Tibial nerve (tissue), 4 donors: ENCODE results near the gene FUT6. TPM values are rescaled to one million over a fixed set of nuclear protein-coding genes. Genes with fewer than 3 reads are reported as not detected.
A peak's percentile ranks its signal among the peaks of the same experiment; 100 is the strongest.
"Not testable (repeated sequence)": the region's sequence is repeated elsewhere in the genome, so short reads cannot be mapped to it uniquely, and the experiment has no call there.

Experiments used
- DNase-seq, 2 donors: peaks; one replicate each; pipeline ENCODE4 v3.0.0-alpha.2; 2019; ENCODE audit warnings: low spot score in 2 of 2
- H3K27ac ChIP-seq, 4 donors: fragments of 200-600 bp; sonication (generic) in 3 of 4; one replicate each; pipeline ENCODE4 v1.5.1; 2017 to 2019; ENCODE audit warnings: mild to moderate bottlenecking in 1 of 4
- H3K27me3 ChIP-seq, 2 donors: fragments of 200-600 bp; sonication (generic) in 1 of 2; one replicate each; pipeline versions ENCODE4 v1.5.1 to v1.6.0; 2017 to 2019
- H3K36me3 ChIP-seq, 3 donors: fragments of 200-600 bp; sonication (generic); one replicate each; pipeline ENCODE4 v1.5.1; 2018 to 2019
- H3K4me1 ChIP-seq, 4 donors: fragments of 200-600 bp; sonication (generic) in 3 of 4; one replicate each; pipeline ENCODE4 v1.5.1; 2017 to 2019
- H3K4me3 ChIP-seq, 4 donors: fragments of 200-600 bp; sonication (generic) in 3 of 4; one replicate each; pipeline ENCODE4 v1.5.1; 2017 to 2019; ENCODE audit warnings: mild to moderate bottlenecking in 1 of 4, moderate library complexity in 1 of 4
- H3K9me3 ChIP-seq, 4 donors: fragments of 200-600 bp; sonication (generic) in 3 of 4; one replicate each; pipeline ENCODE4 v1.5.1; 2017 to 2019
- EP300 ChIP-seq, 2 donors: sonication (generic); formaldehyde crosslinking; IDR thresholded peaks; one replicate each; pipeline ENCODE4 v1.6.1; 2017; ENCODE audit warnings: antibody characterized with exemption in 2 of 2, mild to moderate bottlenecking in 1 of 2
- POLR2A ChIP-seq, 2 donors: fragments of 450-650 bp; IDR thresholded peaks; one replicate each; pipeline ENCODE4 v1.6.1; 2017; ENCODE audit warnings: antibody characterized with exemption in 2 of 2, mild to moderate bottlenecking in 2 of 2, moderate library complexity in 2 of 2
- WGBS, 2 donors: methylation state at CpG; one replicate each; pipeline ENCODE4 v1.1.5; 2018; 5-methylcytosine and 5-hydroxymethylcytosine counted together
- total RNA-seq, 4 donors: library from RNA; depleted of rRNA; stranded (reverse); fragments of >200 nt; gene quantifications; one replicate each; pipeline ENCODE4 v1.1.0, GENCODE V29; 2016
- TF ChIP-seq, protein P1 (sequence below), 5 experiments: fragments of 200-600 bp in 3 of 5; fragments of 450-650 bp in 2 of 5; sonication (generic) in 3 of 5; IDR thresholded peaks; one replicate each; pipeline ENCODE4 v1.5.1; 2016 to 2019; ENCODE audit warnings: antibody characterized with exemption in 5 of 5, mild to moderate bottlenecking in 3 of 5, moderate library complexity in 2 of 5

The FUT6 gene
- total RNA-seq, 4 donors from 2014 or later: not detected

DNA sequence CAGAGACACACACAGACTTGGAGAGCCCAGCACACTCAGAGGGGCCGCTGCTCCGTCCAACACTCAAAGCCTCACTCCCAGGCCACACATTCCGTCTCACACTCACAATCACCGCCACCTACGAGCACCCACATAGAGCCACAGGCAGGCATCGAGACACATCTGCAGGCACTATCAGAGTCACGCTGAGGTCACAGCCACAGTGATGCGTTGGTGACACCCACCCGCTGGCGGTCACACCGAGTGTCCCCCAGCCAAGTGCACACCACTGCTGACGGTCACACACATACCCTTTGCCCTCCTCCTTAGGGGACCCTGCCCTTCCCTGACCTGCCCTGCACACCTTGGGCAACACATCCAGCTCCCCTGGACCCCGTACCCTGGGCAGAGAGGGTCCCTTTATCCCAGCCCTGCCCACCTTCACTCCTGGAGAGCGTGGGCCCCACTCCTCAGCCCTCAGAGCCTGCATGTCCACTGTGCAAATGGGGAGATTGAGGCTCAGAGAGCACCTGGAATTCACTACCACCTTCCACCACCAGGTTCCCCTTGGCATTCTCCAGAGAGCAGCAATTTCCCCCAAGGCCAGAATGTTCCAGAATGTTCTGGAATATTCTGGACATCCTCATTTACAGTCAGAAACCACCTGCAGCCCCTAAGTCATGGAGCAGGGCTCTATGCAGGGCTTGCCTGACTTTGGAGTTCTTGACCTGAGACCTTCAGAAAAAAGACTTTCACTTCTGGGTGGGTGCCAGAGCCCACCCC lies 25.4 kb upstream of the FUT6 start:
- 80 to 83% methylated on average over 10 to 14 of the region's 14 CpGs for WGBS, 2 donors

DNA sequence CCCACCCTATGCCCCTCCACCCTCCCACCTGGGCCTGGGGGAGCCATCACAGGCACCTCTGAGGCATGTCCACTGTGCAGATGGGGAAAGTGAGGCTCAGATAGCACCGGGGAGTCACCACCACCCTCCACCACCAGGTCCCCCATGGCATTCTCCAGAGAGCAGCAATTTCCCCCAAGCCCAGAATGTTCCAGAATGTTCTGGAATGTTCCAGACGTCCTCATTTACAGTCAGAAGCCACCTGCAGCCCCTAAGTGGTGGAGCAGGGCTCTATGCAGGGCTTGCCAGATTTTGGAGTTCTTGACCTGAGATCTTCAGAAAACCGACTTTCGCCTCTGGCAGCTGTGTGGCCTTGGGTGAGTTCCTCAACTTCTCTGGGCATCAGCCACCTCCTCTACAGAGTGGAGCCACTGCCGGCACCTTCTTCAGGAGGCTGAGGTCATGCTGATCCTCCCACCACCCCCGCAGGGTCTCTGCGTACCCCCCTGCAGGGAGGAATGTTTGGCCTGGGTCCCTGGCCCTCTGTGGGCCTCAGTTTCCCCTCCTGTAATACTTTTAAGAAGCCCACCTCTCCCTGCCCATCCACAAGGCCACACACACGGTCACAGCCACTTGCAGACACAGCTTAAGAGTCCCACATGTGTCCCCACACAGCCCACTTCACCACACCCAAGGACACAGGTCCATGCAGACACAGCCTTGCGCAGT lies 24.7 kb upstream of the FUT6 start:
- DNase-seq: no peak
- no peaks in the 10 kb centered on the region for H3K36me3 ChIP-seq
- WGBS, 2 donors: 79 to 82% methylated on average over 9 of the region's 9 CpGs
- H3K4me3 ChIP-seq: no peak overlapping the region
- H3K27ac ChIP-seq: no peak overlapping the region
- no peaks in the 10 kb centered on the region for H3K4me1 ChIP-seq
- TF ChIP-seq POLR2A (IDR thresholded peaks at IDR 0.05): no peak
- TF ChIP-seq EP300 (IDR thresholded peaks at IDR 0.05): no peak
- TF ChIP-seq, protein P1, sequence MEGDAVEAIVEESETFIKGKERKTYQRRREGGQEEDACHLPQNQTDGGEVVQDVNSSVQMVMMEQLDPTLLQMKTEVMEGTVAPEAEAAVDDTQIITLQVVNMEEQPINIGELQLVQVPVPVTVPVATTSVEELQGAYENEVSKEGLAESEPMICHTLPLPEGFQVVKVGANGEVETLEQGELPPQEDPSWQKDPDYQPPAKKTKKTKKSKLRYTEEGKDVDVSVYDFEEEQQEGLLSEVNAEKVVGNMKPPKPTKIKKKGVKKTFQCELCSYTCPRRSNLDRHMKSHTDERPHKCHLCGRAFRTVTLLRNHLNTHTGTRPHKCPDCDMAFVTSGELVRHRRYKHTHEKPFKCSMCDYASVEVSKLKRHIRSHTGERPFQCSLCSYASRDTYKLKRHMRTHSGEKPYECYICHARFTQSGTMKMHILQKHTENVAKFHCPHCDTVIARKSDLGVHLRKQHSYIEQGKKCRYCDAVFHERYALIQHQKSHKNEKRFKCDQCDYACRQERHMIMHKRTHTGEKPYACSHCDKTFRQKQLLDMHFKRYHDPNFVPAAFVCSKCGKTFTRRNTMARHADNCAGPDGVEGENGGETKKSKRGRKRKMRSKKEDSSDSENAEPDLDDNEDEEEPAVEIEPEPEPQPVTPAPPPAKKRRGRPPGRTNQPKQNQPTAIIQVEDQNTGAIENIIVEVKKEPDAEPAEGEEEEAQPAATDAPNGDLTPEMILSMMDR (IDR thresholded peaks at IDR 0.05): no peak
- peaks cover 0 to 10% of the 10 kb centered on the region in 2 donors for H3K27me3 ChIP-seq
- H3K9me3 ChIP-seq: no peaks in the 10 kb centered on the region

More for the DNA sequence above, 25.4 kb upstream of the FUT6 start:
- Histone ChIP-seq H3K27me3 (peaks cover 0 to 7% of the 10 kb centered on the region in 2 donors), H3K9me3 (no peaks in the 10 kb centered on the region), H3K4me1 (no peaks in the 10 kb centered on the region), H3K36me3 (no peaks in the 10 kb centered on the region), H3K27ac (no peak overlapping the region), H3K4me3 (no peak overlapping the region)
- no peak for DNase-seq
- no peak for TF ChIP-seq EP300 (IDR thresholded peaks at IDR 0.05)
- TF ChIP-seq, protein P1 (IDR thresholded peaks at IDR 0.05): peak in 2 of 5 experiments; percentile 16 to 24

DNA sequence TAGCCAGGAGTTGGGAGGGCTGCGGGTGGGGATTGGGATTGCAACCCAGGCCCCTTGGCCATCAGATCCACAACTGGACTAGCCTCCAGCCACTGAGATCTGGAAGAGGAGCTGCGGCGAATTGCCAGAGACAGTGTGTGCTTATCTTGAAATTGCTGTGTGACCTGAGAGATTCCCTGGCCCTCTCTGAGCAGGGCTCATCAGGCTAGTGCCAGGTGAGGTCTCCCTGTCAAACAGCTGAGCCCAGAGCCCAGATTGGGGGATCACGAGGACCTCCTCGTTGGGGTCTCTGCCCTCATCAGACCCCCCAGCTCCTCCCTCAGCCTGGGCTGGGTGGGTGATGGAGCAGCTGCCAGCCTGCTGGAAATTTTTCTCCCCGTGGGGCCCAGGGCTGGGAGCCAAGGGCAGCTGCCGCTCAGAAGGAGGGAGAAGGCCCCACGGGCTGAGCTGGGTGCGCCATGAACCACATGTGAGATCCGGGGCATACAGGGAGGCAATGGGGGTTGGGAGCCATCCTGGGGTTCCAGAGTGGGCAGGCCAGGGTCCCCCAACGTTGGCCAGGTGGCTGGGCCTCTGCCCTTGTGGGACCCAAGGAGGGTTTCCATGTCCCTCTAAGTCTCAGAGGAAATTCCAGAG lies 23.6 kb upstream of the FUT6 start:
- Histone ChIP-seq H3K4me1 (no peaks in the 10 kb centered on the region), H3K4me3 (no peak overlapping the region), H3K27ac (no peak overlapping the region), H3K9me3 (no peaks in the 10 kb centered on the region), H3K36me3 (no peaks in the 10 kb centered on the region), H3K27me3 (peaks cover 0 to 10% of the 10 kb centered on the region in 2 donors)
- TF ChIP-seq POLR2A (IDR thresholded peaks at IDR 0.05) (no peak), EP300 (IDR thresholded peaks at IDR 0.05) (no peak)
- TF ChIP-seq, protein P1 (IDR thresholded peaks at IDR 0.05): no peak
- no peak for DNase-seq
- WGBS, 2 donors: 72 to 74% methylated on average over 9 to 10 of the region's 11 CpGs

DNA sequence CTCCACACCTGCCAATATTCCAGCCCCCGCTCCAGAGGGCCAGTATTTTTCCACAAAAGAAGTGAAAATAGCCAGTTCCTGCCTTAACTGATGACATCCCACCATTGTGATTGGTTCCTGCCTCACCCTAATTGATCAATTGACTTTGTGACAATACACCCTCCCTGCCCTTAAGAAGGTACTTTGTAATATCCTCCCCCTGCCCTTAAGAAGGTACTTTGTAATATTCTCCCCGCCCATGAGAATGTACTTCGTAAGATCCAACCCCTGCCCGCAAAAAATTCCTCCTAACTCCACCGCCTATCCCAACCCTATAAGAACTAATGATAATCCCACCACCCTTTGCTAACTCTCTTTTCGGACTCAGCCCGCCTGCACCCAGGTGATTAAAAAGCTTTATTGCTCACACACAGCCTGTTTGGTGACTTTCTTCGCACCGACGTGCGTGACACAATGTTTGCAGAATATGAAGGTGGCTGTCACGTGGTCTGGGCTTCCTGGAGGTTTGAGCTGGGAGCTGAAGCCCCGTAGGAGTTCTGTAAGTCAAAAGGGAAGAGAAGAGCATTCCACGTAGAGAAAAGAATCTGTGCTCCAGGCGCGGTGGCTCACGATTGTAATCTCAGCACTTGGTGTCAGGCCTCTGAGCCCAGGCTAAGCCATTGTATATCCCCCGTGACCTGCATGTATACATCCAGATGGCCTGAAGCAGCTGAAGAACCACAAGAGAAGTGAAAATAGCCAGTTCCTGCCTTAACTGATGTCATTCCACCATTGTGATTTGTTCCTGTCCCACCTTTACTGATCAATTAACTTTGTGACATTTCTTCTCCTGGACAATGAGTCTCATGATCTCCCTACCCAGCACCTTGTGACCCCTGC lies 17.9 kb upstream of the FUT6 start:
- no peak for DNase-seq
- WGBS, 2 donors: 80 to 83% methylated on average over 18 of the region's 18 CpGs
- no peak overlapping the region for H3K27ac ChIP-seq
- peaks cover 0 to 10% of the 10 kb centered on the region in 2 donors for H3K27me3 ChIP-seq
- H3K4me1 ChIP-seq: no peaks in the 10 kb centered on the region
- no peaks in the 10 kb centered on the region for H3K36me3 ChIP-seq
- no peak overlapping the region for H3K4me3 ChIP-seq
- H3K9me3 ChIP-seq: peaks cover 0 to 4% (median 0%) of the 10 kb centered on the region in 4 donors
- no peak for TF ChIP-seq POLR2A (IDR thresholded peaks at IDR 0.05)
- TF ChIP-seq EP300 (IDR thresholded peaks at IDR 0.05): no peak
- TF ChIP-seq, protein P1 (IDR thresholded peaks at IDR 0.05): no peak

DNA sequence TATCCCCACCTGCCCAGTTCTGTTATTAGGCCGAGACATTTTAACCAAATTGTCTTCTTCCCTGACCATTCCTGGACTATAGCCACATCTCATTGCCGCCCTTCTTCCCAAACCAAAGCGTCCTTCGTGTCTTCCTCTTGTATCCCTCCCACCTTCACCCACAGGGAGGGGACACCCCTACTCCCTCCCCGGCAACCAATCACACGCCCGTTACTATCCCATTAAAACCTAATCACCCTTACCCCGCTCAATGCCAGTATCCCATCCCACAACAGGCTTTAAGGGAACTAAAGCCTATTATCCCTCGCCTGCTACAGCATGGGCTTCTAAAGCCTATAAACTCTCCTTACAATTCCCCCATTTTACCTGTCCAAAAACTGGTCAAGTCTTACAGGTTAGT lies 15.6 kb upstream of the FUT6 start:
- WGBS, 2 donors: 66 to 70% methylated on average over 9 of the region's 9 CpGs
- H3K4me3 ChIP-seq, H3K9me3 ChIP-seq, H3K36me3 ChIP-seq, DNase-seq, H3K4me1 ChIP-seq, H3K27me3 ChIP-seq, H3K27ac ChIP-seq: not testable (repeated sequence)

DNA sequence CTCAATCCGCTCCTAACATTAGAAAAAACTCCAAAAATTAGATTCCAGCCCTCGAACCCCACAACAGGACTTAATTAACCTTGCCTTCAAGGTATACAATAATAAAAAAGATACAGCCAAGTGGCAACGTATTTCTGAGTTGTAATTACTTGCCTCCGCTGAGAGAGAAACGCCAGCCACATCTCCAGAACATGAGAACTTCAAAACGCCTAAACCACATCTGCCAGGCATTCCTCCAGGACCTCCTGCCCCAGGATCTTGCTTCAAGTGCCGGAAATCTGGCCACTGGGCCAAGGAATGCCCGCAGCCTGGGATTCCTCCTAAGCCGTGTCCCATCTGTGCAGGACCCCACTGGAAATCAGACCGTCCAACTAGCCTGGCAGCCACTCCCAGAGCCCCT lies 14.6 kb upstream of the FUT6 start:
- not testable (repeated sequence) for DNase-seq, H3K36me3 ChIP-seq, H3K27me3 ChIP-seq, H3K4me3 ChIP-seq, H3K27ac ChIP-seq, H3K9me3 ChIP-seq, H3K4me1 ChIP-seq
- 68 to 73% methylated on average over 10 of the region's 10 CpGs for WGBS, 2 donors
